Measurements from ENCODE around the gene VPS45. TPM values are rescaled to one million over a fixed set of nuclear protein-coding genes. Genes with fewer than 3 reads are reported as not detected.

VPS45 gene
- total RNA-seq, 6 experiments from 2014 or later: 12.5 to 18.2 (median 14.7) TPM

DNA sequence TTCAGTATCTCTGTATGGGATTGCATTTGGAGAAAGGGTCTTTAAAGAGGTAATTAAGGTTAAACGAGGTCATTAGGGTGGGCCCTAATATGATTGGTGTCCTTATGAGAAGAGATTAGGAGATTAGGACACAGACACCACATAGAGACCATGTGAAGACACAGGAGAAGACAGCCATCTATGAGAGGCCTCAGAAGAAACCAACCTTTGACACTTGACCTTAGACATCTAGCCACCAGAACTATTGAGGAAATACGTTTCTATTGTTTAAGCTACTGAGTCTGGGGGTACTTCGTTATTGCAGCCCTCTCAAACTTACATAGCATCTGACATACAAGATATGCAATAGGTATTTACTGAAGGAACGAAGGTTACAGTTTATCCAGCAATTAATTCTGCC is 7.3 kb upstream of the VPS45 start:
- H3K36me3 ChIP-seq: no peaks in the 10 kb centered on the region
- ATAC-seq: no peak
- TF ChIP-seq POLR2A (IDR thresholded peaks at IDR 0.05): no peak
- TF ChIP-seq, protein P1, sequence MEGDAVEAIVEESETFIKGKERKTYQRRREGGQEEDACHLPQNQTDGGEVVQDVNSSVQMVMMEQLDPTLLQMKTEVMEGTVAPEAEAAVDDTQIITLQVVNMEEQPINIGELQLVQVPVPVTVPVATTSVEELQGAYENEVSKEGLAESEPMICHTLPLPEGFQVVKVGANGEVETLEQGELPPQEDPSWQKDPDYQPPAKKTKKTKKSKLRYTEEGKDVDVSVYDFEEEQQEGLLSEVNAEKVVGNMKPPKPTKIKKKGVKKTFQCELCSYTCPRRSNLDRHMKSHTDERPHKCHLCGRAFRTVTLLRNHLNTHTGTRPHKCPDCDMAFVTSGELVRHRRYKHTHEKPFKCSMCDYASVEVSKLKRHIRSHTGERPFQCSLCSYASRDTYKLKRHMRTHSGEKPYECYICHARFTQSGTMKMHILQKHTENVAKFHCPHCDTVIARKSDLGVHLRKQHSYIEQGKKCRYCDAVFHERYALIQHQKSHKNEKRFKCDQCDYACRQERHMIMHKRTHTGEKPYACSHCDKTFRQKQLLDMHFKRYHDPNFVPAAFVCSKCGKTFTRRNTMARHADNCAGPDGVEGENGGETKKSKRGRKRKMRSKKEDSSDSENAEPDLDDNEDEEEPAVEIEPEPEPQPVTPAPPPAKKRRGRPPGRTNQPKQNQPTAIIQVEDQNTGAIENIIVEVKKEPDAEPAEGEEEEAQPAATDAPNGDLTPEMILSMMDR (IDR thresholded peaks at IDR 0.05): no peak
- H3K9me3 ChIP-seq: no peaks in the 10 kb centered on the region
- no peak for DNase-seq
- H3K27ac ChIP-seq: no peak overlapping the region
- WGBS (ENCODE audit: insufficient coverage, low coverage, low lambda C conversion rate, missing lambda C conversion rate): 49% methylated on average over 4 of the region's 4 CpGs
- no peaks in the 10 kb centered on the region for H3K27me3 ChIP-seq
- no peaks in the 10 kb centered on the region for H3K4me1 ChIP-seq
- no peak overlapping the region for H3K4me3 ChIP-seq
- intact Hi-C loops (cut with DNase I): no loop called here

DNA sequence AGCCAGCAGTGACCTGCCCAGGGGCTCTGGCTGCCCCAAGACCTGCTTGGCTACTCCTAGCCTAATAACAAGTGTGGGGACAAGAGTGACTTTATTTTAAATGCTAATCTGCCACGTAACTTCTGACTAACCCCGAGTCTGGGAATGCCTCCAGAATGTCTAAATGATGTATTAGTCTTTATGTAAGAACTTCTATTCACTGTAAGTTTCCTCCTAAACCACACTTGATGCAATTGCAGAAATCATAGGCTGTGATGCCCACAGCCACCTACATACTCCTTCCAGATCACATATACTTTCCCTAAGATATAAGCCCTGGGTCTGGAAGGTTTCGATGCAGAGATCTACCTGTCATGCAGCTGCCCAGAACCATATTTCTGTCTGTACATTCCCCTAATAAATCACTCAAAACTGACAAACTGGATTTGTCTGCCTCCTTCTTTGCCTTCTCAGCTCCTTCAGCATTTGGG is 5.9 kb upstream of the VPS45 start:
- 71% methylated on average over 3 of the region's 3 CpGs for WGBS (ENCODE audit: insufficient coverage, low coverage, low lambda C conversion rate, missing lambda C conversion rate)
- intact Hi-C loops (cut with DNase I): no loop called here
- ATAC-seq (no peak), DNase-seq (no peak)
- Histone ChIP-seq H3K9me3 (no peaks in the 10 kb centered on the region), H3K4me3 (no peak overlapping the region), H3K27ac (no peak overlapping the region), H3K36me3 (no peaks in the 10 kb centered on the region), H3K4me1 (no peaks in the 10 kb centered on the region), H3K27me3 (no peaks in the 10 kb centered on the region)
- TF ChIP-seq POLR2A (IDR thresholded peaks at IDR 0.05): no peak
- TF ChIP-seq, protein P1 (IDR thresholded peaks at IDR 0.05): no peak

DNA sequence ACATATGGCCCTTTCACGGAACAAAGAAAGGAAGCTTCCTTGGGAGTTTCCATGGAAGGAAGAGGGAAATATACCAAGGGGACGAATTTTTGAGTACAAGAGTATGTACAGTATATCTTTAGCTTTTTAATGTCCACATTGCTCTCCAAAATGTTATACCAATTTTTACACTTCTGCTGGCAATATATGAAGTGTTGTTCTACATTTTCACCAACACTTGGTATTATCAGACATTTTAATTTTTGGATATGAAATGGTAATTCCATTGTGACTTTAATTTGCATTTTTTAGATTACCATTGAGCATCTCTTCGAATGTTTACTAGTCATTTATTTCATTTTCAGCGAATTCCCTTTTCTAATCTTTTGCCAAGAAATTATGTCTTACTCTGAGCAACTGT is 5.5 kb upstream of the VPS45 start:
- WGBS (ENCODE audit: insufficient coverage, low coverage, low lambda C conversion rate, missing lambda C conversion rate): 70% methylated on average over 4 of the region's 4 CpGs
- Histone ChIP-seq H3K4me3 (no peak overlapping the region), H3K4me1 (no peaks in the 10 kb centered on the region), H3K27ac (no peak overlapping the region), H3K9me3 (no peaks in the 10 kb centered on the region), H3K27me3 (no peaks in the 10 kb centered on the region), H3K36me3 (no peaks in the 10 kb centered on the region)
- TF ChIP-seq, protein P1 (IDR thresholded peaks at IDR 0.05): no peak
- no peak for TF ChIP-seq POLR2A (IDR thresholded peaks at IDR 0.05)
- ATAC-seq (no peak), DNase-seq (no peak)
- intact Hi-C loops (cut with DNase I): no loop called here

DNA sequence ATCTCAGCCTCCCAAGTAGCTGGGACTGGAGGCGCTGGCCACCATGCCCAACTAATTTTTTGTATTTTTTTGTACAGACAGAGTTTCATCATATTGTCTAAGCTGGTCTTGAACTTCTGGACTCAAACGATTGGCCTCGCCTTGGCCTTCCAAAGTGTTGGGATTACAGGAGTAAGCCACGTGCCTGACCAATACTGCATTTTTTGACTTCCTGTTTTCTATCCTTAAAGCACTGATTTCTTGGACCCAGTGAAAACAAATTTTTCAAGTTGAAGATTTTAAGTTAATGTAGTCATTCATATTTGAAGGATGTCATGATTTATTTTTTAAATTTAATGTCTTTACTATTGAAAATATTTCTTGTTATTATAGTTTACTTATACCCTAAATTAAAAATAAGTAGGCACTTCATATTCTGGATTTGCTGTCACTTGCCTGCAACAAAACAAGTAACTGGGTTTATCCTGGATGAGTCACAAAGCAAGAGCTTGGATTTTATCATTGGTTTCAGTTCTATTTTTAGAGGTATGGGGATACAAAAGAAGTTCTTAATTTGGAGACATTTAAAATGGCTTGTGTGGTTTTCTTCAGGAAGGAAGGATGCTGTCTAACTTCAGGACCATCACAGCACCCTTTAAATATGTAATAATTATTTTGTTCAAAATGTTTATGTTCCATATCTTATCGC is 2.2 kb upstream of the VPS45 start:
- no peak for ATAC-seq
- no peak overlapping the region for H3K27ac ChIP-seq
- DNase-seq: no peak
- H3K9me3 ChIP-seq: no peaks in the 10 kb centered on the region
- no peaks in the 10 kb centered on the region for H3K27me3 ChIP-seq
- H3K4me3 ChIP-seq: no peak overlapping the region
- 70% methylated on average over 4 of the region's 5 CpGs for WGBS (ENCODE audit: insufficient coverage, low coverage, low lambda C conversion rate, missing lambda C conversion rate)
- intact Hi-C loops (cut with DNase I): no loop called here
- H3K36me3 ChIP-seq: peaks cover 0 to 5% (median 0%) of the 10 kb centered on the region in 4 donors
- no peak for TF ChIP-seq POLR2A (IDR thresholded peaks at IDR 0.05)
- TF ChIP-seq, protein P1 (IDR thresholded peaks at IDR 0.05): no peak
- H3K4me1 ChIP-seq: peaks cover 0 to 7% (median 0%) of the 10 kb centered on the region in 4 donors

Data from right lobe of liver (tissue), 6 donors.